ENCODE results near the gene SPRR1B.
"Not testable (repeated sequence)": the region's sequence is repeated elsewhere in the genome, so short reads cannot be mapped to it uniquely, and the experiment has no call there.

SPRR1B gene

DNA sequence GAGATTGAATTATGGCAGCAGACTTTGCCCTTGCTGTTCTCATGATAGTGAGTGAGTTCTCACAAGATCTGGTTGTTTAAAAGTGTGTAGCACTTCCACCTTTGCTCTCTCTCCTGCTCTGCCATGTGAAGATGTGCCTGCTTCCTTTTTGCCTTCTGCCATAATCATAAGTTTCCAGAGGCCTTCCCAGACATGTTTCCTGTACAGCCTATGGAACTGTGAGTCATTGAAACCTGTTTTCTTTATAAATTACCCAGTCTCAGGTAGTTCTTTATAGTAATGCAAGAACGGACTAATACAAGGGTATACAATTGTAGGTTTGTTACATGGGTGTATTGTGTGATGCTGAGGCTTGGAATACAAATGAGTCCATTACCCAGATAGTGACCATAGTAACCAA is 4.2 kb downstream of the SPRR1B start:
- DNase-seq (ENCODE audit: low read depth in 4 of 4, low spot score in 1 of 4) = no peak

DNA sequence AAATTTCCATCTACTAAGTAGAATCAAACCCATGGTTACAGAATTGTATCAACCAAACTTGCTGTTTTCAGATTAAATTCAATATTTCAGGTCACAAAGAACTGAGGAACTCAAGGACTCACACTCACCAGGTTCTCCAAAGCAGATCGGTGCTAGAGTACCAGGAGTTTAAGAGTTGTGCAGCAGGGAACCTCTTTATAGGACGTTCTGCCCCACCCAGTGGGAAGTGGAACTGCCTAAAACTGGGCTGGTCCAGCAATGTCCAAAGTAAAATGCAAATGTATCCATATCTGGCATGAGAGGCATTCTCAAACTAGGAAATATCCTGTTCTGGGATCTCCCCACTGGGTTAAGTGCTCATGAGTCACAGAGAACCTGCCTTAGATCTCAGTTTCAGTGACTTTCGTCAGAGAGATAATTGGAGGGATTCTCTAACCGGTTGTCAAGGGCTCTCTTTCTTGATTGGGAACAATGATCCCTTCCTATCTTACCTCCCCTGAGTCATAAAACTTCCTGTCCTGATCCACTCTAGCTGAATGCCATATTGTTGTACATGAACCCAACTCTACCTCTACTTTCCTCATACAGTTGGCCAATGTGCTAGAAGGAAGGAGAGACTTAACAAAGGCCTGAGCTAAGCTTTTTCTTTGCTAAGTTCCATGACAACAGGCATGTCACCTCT is 10.1 kb downstream of the SPRR1B start, which contains the start of gene SPRR2D:
SPRR2D (minus strand) TSS at position 171 of the 682 bp plus-strand sequence. CDS start 774 bp downstream, outside the sequence.
- DNase-seq (ENCODE audit: low read depth in 4 of 4, low spot score in 1 of 4) = no peak

DNA sequence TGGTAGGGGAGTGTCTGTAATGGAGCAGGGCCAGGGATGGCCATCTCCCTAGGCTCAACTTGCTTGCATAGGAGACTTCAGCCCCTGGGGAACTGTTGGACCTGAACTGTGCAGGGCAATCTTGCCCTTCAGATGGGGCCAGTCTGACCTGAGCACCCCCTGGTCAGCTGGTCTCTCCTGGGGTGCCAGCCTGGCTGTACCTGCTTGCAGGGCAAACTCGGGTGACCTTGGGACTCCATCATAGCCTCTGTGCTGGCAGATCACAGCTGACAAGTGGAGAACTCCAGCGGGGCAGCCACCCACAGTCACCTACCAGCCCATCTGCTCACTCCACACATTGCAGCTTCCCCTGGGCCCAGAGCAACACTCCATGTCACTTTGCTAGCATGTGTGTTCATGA is 18.2 kb downstream of the SPRR1B start:
- DNase-seq (ENCODE audit: low read depth in 4 of 4, low spot score in 1 of 4) = no peak

DNA sequence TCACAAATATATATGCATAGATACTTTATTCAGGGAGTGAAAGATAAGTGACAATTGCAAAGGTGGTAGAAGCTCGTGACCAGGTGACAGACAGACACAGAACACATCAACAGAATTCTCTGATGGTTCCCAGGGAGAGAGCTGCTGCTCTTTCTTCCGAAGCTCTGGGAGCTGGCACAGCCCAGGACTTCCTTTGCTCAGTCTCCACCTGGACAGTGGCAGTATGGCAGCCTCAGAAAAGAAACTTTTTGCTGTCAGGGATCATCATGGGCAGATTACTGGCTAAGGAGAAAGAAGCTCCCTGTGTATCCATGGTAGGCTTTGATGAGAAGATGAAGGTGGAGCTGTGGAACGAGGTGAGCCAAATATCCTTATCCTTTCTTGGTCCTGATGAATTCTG is 25.1 kb downstream of the SPRR1B start:
- DNase-seq (ENCODE audit: low read depth in 4 of 4, low spot score in 1 of 4) = not testable (repeated sequence)

DNA sequence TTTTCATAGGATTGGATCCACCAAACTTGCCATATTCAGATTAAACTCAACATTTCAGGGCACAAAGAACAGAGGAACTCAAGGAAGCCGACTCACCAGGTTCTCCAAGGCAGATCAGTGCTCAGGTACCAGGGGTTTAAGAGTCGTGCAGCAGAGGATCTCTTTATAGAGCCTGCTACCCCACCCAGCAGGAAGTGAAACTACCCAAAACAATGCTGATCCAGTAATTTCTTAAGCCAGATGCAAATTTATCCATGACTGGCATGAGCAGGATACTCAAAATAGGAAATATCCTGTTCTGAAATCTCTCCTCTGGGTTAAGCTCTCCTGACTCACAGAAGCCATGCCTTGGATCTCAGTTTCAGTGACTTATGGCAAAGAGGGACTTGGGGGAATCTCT is 26.4 kb downstream of the SPRR1B start, which contains the start of gene SPRR2A:
SPRR2A (minus strand) TSS at position 138 of the 400 bp plus-strand sequence. CDS start 777 bp downstream, outside the sequence.
- no peak for DNase-seq (ENCODE audit: low read depth in 4 of 4, low spot score in 1 of 4)

DNA sequence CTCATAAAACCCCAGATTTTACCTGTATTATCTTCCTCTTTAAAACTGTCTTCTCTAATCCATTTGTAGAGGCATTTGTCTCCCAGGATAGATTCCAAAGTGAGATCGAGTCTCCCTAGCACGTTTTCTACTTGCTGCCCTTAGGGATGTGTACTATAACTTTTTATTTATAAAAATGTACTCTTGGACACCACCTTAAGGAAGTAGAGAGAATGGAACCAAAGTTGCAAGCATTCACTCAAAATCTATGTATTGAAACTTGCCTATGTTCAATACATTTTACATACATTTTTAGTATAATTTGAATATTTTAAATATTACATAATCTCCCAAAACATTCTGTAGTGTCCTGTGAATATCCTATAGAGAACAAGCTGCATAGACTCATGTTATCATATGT is 27.2 kb downstream of the SPRR1B start:
- DNase-seq (ENCODE audit: low read depth in 4 of 4, low spot score in 1 of 4) = no peak

DNA sequence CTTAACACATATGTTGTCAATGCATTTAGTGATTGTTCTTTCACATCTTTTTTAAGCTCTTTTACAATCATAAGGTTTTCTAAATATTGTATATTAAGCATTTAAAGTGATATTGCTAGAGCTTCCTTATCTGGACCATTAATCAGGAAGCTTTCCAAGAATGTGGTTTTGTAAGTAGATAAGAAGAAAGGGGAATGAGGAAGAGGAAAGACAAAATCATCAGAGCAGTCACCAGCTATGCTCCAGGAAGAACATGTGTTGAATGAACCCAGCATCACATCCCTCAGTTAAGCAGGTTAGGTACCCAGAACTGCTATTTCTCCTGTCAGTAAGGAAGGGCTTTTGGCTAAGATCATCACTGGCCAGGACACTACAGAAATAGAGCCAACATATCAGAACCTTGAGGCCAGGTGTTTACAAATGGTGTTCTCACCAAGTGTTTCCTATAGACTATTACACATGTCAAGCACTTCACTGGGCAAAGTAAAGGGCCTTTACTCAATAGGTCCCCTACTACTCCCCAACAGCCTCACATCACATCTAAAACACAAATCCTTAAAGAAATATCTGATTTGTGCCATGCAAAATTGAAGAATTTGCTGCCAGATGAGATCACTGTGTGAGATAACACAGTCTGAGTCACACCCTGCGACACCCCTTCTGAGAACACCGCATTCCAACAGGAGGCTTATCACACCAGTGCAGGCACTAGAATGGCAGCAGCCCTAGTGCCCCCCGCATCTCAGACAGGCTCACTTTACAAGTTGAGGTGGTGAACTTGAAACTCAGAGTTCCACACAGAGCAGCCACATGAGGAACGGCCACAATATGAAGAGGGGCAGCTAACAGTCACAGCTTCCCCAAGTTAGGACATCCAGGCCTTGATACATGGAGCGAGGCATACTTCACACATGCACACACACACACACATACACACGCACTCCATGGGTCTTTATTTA is 28.1 kb downstream of the SPRR1B start:
- DNase-seq (ENCODE audit: low read depth in 4 of 4, low spot score in 1 of 4) = no peak

DNA sequence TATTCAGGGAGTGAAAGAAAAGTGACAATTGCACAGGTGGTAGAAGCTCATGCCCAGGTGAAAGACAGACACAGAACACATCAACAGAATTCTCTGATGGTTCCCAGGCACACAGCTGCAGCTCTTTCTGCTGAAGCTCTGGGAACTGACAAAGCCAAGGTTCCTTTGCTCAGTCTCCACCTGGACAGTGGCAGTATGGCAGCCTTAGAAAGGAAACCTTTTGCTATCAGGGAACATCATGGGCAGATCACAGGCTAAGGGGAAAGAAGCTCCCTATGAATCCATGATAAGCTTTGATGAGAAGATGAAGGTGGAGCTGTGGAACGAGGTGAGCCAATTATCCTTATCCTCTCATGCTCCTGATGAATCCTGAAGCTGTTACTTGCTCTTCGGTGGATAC is 39.2 kb downstream of the SPRR1B start:
- DNase-seq (ENCODE audit: low read depth in 4 of 4, low spot score in 1 of 4) = no peak

DNA sequence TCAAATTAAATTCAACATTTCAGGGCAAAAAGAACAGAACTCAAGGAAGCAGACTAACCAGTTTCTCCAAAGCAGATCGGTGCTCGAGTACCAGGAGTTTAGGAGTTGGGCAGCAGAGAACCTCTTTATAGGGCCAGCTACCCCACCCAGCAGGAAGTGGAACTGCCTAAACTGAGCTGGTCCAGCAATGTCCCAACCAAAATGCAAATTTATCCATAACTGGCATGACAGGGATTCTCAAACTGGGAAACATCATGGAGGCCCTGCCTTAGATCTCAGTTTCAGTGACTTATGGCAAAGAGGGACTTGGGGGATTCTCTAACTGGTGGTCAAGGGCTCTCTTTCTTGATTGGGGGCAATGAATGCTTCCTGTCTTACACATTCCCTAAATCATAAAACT is 40.5 kb downstream of the SPRR1B start, which contains the start of gene SPRR2B:
SPRR2B (minus strand) TSS at position 101 of the 400 bp plus-strand sequence. CDS start 772 bp downstream, outside the sequence.
- no peak for DNase-seq (ENCODE audit: low read depth in 4 of 4, low spot score in 1 of 4)

DNA sequence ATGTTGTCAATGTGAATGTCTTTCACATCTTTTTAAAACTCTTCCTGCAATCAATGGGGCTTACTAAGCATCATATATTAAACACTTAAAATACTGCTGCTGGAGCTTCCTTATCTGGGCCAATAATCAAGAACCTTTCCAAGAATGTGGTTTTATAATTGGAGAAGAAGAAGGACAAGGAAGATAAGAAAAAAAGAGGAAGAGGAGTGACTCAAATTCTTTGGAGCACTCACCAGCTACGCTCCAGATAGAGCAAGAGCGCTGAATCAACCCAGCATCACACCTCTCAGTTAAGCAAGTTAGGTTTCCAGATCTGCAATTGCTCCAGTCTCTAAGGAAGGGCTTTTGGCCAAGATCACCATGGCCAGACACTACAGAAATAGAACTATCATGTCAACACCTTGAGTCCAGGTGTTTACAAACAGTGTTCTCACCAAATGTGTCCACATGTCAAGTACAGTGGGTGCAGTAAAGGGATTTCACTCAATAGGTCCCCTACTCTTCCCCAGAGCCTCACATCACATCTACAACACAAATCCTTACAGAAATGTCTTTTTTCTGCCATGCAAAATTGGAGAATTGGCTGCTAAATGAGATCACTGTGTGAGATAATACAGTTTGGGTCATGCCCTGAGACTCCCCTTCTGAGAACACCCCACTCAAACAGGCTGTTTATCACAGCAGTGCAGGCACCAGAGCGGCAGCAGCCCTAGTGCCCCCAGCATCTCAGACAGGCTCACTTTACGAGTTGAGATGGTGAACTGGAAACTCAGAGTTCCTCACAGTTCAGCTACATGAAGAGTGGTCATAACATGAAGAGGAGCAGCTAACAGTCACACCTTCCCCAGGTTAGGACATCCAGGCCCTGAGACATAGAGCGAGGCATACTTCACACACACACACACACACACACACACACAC is 42.1 kb downstream of the SPRR1B start:
- no peak for DNase-seq (ENCODE audit: low read depth in 4 of 4, low spot score in 1 of 4)

DNA sequence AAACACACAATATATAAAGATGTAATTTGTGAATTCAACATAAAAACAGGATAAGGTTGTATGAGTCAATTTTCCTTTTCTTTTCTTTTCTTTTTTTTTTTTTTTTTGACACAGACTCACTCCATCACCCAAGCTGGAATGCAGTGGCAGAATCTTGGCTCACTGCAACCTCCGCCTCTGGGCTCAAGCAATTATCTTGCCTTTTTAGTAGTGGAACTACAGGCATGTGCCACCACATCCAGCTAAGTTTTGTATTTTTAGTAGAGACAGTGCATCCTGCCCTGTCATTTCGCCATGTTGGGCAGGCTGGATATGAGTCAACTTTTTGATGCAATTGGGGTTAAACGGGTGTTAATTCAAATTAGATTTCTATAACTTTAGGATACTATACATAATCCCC is 50.7 kb downstream of the SPRR1B start:
- no peak for DNase-seq (ENCODE audit: low read depth in 4 of 4, low spot score in 1 of 4)
